H1 (cell line): ENCODE data around the gene SGSH. TPM values are rescaled to one million over a fixed set of nuclear protein-coding genes. Genes with fewer than 3 reads are reported as not detected.

Experiments used
- CTCF ChIA-PET: fragments of 300-600 bp; sonication (Branson Sonifier 250); formaldehyde crosslinking; loops from one replicate; lab custom pipeline; 2021; ENCODE audit not compliant: partially characterized antibody; lab: Charles Lee
- POLR2A ChIA-PET: fragments of 300-600 bp; sonication (Branson Sonifier 250); formaldehyde crosslinking; loops from one replicate; lab custom pipeline; 2021; ENCODE audit warnings: inconsistent platforms; ENCODE audit not compliant: partially characterized antibody; lab: Charles Lee
- DNase-seq, 2 experiments: peaks; one replicate each; pipeline versions ENCODE4 v3.0.0 to v3.0.0-alpha.2; 2010 to 2022; ENCODE audit warnings: low spot score in 2 of 2, low read depth in 1 of 2, mixed read lengths in 1 of 2
- FAIRE-seq: peaks from 2 replicates; lab custom pipeline; 2011; peaks lifted over from hg19 to GRCh38; lab: Jason Lieb, UNC
- H2AFZ ChIP-seq: 2 replicates; pipeline ENCODE4 v1.8.1; 2012; ENCODE audit warnings: low read length, inconsistent platforms
- H2AK5ac ChIP-seq: 2 replicates; pipeline ENCODE4 v1.6.1; 2013; ENCODE audit warnings: low read depth, low read length
- H2BK120ac ChIP-seq: replicated peaks from 2 replicates; pipeline ENCODE3; 2013; ENCODE audit warnings: low read depth, low read length, inconsistent platforms
- H2BK12ac ChIP-seq: 2 replicates; pipeline ENCODE4 v1.6.1; 2013; ENCODE audit warnings: low read depth, low read length
- H2BK15ac ChIP-seq: 2 replicates; pipeline ENCODE4 v1.6.1; 2013; ENCODE audit warnings: low read length
- H2BK20ac ChIP-seq: 2 replicates; pipeline ENCODE4 v1.6.1; 2013; ENCODE audit warnings: low read length
- H2BK5ac ChIP-seq: 2 replicates; pipeline ENCODE4 v1.6.1; 2013; ENCODE audit warnings: low read depth, low read length
- H3K14ac ChIP-seq: 2 replicates; pipeline ENCODE4 v1.6.1; 2013; ENCODE audit warnings: inconsistent platforms; ENCODE audit not compliant: insufficient read length
- H3K18ac ChIP-seq: 2 replicates; pipeline ENCODE4 v1.6.1; 2013; ENCODE audit warnings: low read length; ENCODE audit errors: extremely low read depth
- H3K23ac ChIP-seq: 2 replicates; pipeline ENCODE4 v1.6.1; 2013; ENCODE audit warnings: inconsistent platforms; ENCODE audit not compliant: insufficient read length
- H3K23me2 ChIP-seq: 2 replicates; pipeline ENCODE4 v1.6.1; 2013; ENCODE audit warnings: low read depth, low read length
- H3K27ac ChIP-seq: 2 replicates; pipeline ENCODE4 v1.6.1; 2011; ENCODE audit warnings: low read depth, low read length, inconsistent platforms
- H3K27me3 ChIP-seq, 4 experiments: replicated peaks in 1 of 4; 1 replicate in 1 of 4; 2 replicates in 3 of 4; pipeline versions ENCODE4 v1.6.1 to v1.8.1; 2011 to 2013; ENCODE audit warnings: low read length in 3 of 4, mild to moderate bottlenecking in 3 of 4, inconsistent platforms in 2 of 4, mixed read lengths in 2 of 4, moderate library complexity in 1 of 4; ENCODE audit not compliant: control insufficient read depth in 3 of 4, insufficient read depth in 3 of 4; ENCODE audit errors: extremely low read depth in 1 of 4
- H3K36me3 ChIP-seq, 4 experiments: 2 replicates each; pipeline versions ENCODE4 v1.6.1 to v1.8.1; 2011 to 2013; ENCODE audit warnings: mild to moderate bottlenecking in 4 of 4, low read length in 3 of 4, moderate library complexity in 2 of 4, control low read depth in 1 of 4, inconsistent platforms in 1 of 4; ENCODE audit not compliant: insufficient read depth in 4 of 4, control insufficient read depth in 2 of 4
- H3K4ac ChIP-seq: replicated peaks from 2 replicates; pipeline ENCODE3; 2013; ENCODE audit warnings: low read length, low read depth, mixed read lengths, inconsistent platforms; ENCODE audit not compliant: insufficient read length
- H3K4me1 ChIP-seq, 4 experiments: replicated peaks in 1 of 4; 1 replicate in 1 of 4; 2 replicates in 3 of 4; pipeline versions ENCODE4 v1.6.1 to v1.8.1; 2011 to 2013; ENCODE audit warnings: low read length in 3 of 4, inconsistent platforms in 2 of 4, mixed read lengths in 1 of 4; ENCODE audit not compliant: insufficient read depth in 4 of 4, control insufficient read depth in 3 of 4
- H3K4me2 ChIP-seq, 2 experiments: 2 replicates each; pipeline versions ENCODE4 v1.6.1 to v1.8.1; 2011 to 2013; ENCODE audit warnings: low read depth in 2 of 2, low read length in 2 of 2, control low read depth in 1 of 2, inconsistent platforms in 1 of 2, mild to moderate bottlenecking in 1 of 2; ENCODE audit not compliant: insufficient read depth in 1 of 2
- H3K4me3 ChIP-seq, 4 experiments: fragments of 200-600, 300-600 bp in 1 of 4; sonication (generic), shearing (Covaris generic), sonication (Bioruptor Twin) in 1 of 4; 2 replicates each; pipeline versions ENCODE4 v1.5.1 to v1.8.1; 2011 to 2016; ENCODE audit warnings: low read length in 4 of 4, low read depth in 3 of 4, control low read depth in 2 of 4, inconsistent platforms in 2 of 4, mild to moderate bottlenecking in 2 of 4, mixed read lengths in 1 of 4, moderate library complexity in 1 of 4; ENCODE audit not compliant: insufficient read depth in 2 of 4; ENCODE audit errors: extremely low read depth in 1 of 4
- H3K56ac ChIP-seq: replicated peaks from 2 replicates; pipeline ENCODE3; 2013; ENCODE audit warnings: low read depth, mild to moderate bottlenecking, mixed read lengths, low read length, inconsistent platforms; ENCODE audit not compliant: insufficient read length
- H3K79me1 ChIP-seq: 2 replicates; pipeline ENCODE4 v1.6.1; 2013; ENCODE audit warnings: low read depth, low read length, control low read depth
- H3K79me2 ChIP-seq, 2 experiments: 2 replicates each; pipeline versions ENCODE4 v1.6.1 to v1.8.1; 2012 to 2013; ENCODE audit warnings: low read length in 2 of 2, mild to moderate bottlenecking in 2 of 2, inconsistent platforms in 1 of 2; ENCODE audit not compliant: insufficient read depth in 2 of 2, control insufficient read depth in 1 of 2
- H3K9ac ChIP-seq, 4 experiments: replicated peaks in 1 of 4; 1 replicate in 1 of 4; 2 replicates in 3 of 4; pipeline versions ENCODE4 v1.6.1 to v1.8.1; 2011 to 2013; ENCODE audit warnings: low read depth in 3 of 4, low read length in 3 of 4, control low read depth in 2 of 4, mild to moderate bottlenecking in 2 of 4, moderate library complexity in 2 of 4, inconsistent platforms in 1 of 4; ENCODE audit errors: extremely low read depth in 1 of 4
- H3K9me3 ChIP-seq, 2 experiments: 2 replicates each; pipeline versions ENCODE4 v1.6.1 to v1.8.1; 2012 to 2013; ENCODE audit warnings: mild to moderate bottlenecking in 2 of 2, moderate library complexity in 2 of 2, control low read depth in 1 of 2, inconsistent platforms in 1 of 2, low read depth in 1 of 2, low read length in 1 of 2, mixed read lengths in 1 of 2; ENCODE audit not compliant: insufficient read depth in 2 of 2
- H4K20me1 ChIP-seq, 2 experiments: replicated peaks in 1 of 2; 2 replicates each; pipeline versions ENCODE3 to v1.8.1; 2011 to 2013; ENCODE audit warnings: inconsistent platforms in 2 of 2, low read length in 2 of 2, mild to moderate bottlenecking in 1 of 2; ENCODE audit not compliant: insufficient read depth in 2 of 2, control insufficient read depth in 1 of 2
- H4K5ac ChIP-seq: 2 replicates; pipeline ENCODE4 v1.6.1; 2013; ENCODE audit warnings: low read length, low read depth, mixed read lengths, inconsistent platforms; ENCODE audit not compliant: insufficient read length
- H4K8ac ChIP-seq: 2 replicates; pipeline ENCODE4 v1.8.0; 2013; ENCODE audit warnings: mild to moderate bottlenecking, moderate library complexity, low read length, inconsistent platforms; ENCODE audit not compliant: insufficient read depth; ENCODE audit errors: extremely low read depth
- H4K91ac ChIP-seq: replicated peaks from 2 replicates; pipeline ENCODE3; 2013; ENCODE audit warnings: low read length, mixed read lengths, inconsistent platforms; ENCODE audit not compliant: insufficient read length
- BACH1 ChIP-seq: IDR thresholded peaks from 2 replicates; pipeline ENCODE4 v1.6.1; 2012; ENCODE audit warnings: low read length, improper control_type of control experiment
- BRCA1 ChIP-seq: IDR thresholded peaks from 2 replicates; pipeline ENCODE4 v1.6.1; 2012; ENCODE audit warnings: low read depth, low read length, improper control_type of control experiment
- CTCF ChIP-seq, 3 experiments: IDR thresholded peaks; 1 replicate in 2 of 3; 2 replicates in 1 of 3; pipeline versions ENCODE4 v1.5.1 to v1.6.1; 2011; ENCODE audit warnings: low read length in 3 of 3, mild to moderate bottlenecking in 3 of 3, inconsistent platforms in 2 of 3, low read depth in 1 of 3, moderate library complexity in 1 of 3; ENCODE audit not compliant: insufficient read depth in 1 of 3; ENCODE audit errors: control extremely low read depth in 1 of 3
- EP300 ChIP-seq, 2 experiments: IDR thresholded peaks; 1 replicate in 1 of 2; 2 replicates in 1 of 2; pipeline ENCODE4 v1.6.1; 2011 to 2012; ENCODE audit warnings: low read depth in 2 of 2, low read length in 2 of 2, mild to moderate bottlenecking in 2 of 2, borderline replicate concordance in 1 of 2, inconsistent platforms in 1 of 2, moderate library complexity in 1 of 2
- JUN ChIP-seq: IDR thresholded peaks from 2 replicates; pipeline ENCODE4 v1.6.1; 2011; ENCODE audit warnings: low read depth, mild to moderate bottlenecking, improper control_type of control experiment, low read length
- MAX ChIP-seq: IDR thresholded peaks from 2 replicates; pipeline ENCODE4 v1.6.1; 2012; ENCODE audit warnings: inconsistent platforms
- RAD21 ChIP-seq, 2 experiments: IDR thresholded peaks in 1 of 2; conservative IDR thresholded peaks in 1 of 2; 2 replicates each; pipeline ENCODE4 v1.6.1; 2011; ENCODE audit warnings: low read depth in 2 of 2, low read length in 2 of 2, improper control_type of control experiment in 1 of 2, inconsistent platforms in 1 of 2, mild to moderate bottlenecking in 1 of 2, moderate library complexity in 1 of 2
- SIN3A ChIP-seq, 2 experiments: IDR thresholded peaks in 1 of 2; conservative IDR thresholded peaks in 1 of 2; 2 replicates each; pipeline ENCODE4 v1.6.1; 2011 to 2012; ENCODE audit warnings: low read length in 2 of 2, improper control_type of control experiment in 1 of 2, low read depth in 1 of 2, mild to moderate bottlenecking in 1 of 2
- SRF ChIP-seq: IDR thresholded peaks from 2 replicates; pipeline ENCODE4 v1.6.1; 2011; ENCODE audit warnings: mild to moderate bottlenecking, low read depth, low read length, moderate library complexity
- WGBS, 2 experiments: shearing (Covaris generic) in 1 of 2; methylation state at CpG; one replicate each; pipeline versions ENCODE4 v1.1.6 to v1.1.7; 2013 to 2015; ENCODE audit warnings: low lambda C conversion rate in 2 of 2, mixed read lengths in 2 of 2, inconsistent platforms in 1 of 2, low coverage in 1 of 2, missing lambda C conversion rate in 1 of 2; ENCODE audit not compliant: insufficient replicate concordance in 2 of 2, insufficient coverage in 1 of 2, insufficient read length in 1 of 2; ENCODE audit errors: extremely low coverage in 1 of 2, missing lambda C conversion rate in 1 of 2; 5-methylcytosine and 5-hydroxymethylcytosine counted together
- polyA plus RNA-seq, 7 experiments: library from polyadenylated mRNA; depleted of rRNA in 3 of 7; stranded (reverse) in 5 of 7; unstranded in 2 of 7; fragments of >200 nt in 5 of 7; fragments of 200-250 nt in 2 of 7; gene quantifications; 1 replicate in 5 of 7; 2 replicates in 1 of 7; 4 replicates in 1 of 7; pipeline versions ENCODE4 v1.2.1 to v1.2.3, GENCODE V29; 2011 to 2013; ENCODE audit warnings: missing spikeins in 2 of 7, mixed read lengths in 2 of 7
- total RNA-seq: library from RNA; stranded (reverse); fragmentation: NEBNext Ultra II Directional; extraction: Animal tissue kit (Norgen Biotek cat#: 25700); gene quantifications from 2 replicates; pipeline ENCODE4 v1.2.1, GENCODE V29; 2021

SGSH gene
- total and polyA plus RNA-seq, 2 of the 8 experiments (the other 6 are each of a cell fraction or from before 2014, with no cell fraction given): 18.0 to 19.6 TPM

DNA sequence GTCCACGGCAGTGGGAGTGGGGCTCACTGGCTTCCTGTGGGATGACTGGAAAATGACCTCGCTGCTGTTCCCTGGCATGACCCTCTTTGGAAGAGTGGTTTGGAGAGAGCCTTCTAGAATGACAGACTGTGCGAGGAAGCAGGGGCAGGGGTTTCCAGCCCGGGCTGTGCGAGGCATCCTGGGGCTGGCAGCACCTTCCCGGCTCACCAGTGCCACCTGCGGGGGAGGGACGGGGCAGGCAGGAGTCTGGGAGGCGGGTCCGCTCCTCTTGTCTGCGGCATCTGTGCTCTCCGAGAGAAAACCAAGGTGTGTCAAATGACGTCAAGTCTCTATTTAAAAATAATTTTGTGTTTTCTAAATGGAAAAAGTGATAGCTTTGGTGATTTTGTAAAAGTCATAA, 32.7 kb upstream of the SGSH start:
- peaks cover 2 to 11% (median 4%) of the 10 kb centered on the region in 4 experiments; a peak in 4 of 7 replicates for H3K4me1 ChIP-seq
- H2BK15ac ChIP-seq: no peak overlapping the region
- ChIA-PET CTCF (interaction anchor here (0.7 to 4.6 kb wide), 8 partner anchors 10 to 87 kb away, joined by 3 to 34 read pairs (median 4); no protein-coding TSS in a partner anchor), POLR2A (interaction anchor here (1.2 kb wide), 1 partner anchor 17 kb away, joined by 3 read pairs; no protein-coding TSS in a partner anchor)
- no peak overlapping the region for H3K9ac ChIP-seq
- H2AFZ ChIP-seq: no peak overlapping the region
- WGBS, 2 experiments: 74% methylated on average over 13 of the region's 13 CpGs; no CpG with 5 or more reads in 1 of the 2 experiments
- no peak overlapping the region for H4K8ac ChIP-seq
- no peaks in the 10 kb centered on the region for H3K9me3 ChIP-seq
- H3K27ac ChIP-seq: no peak overlapping the region
- H3K4me3 ChIP-seq: no peak overlapping the region
- H3K23ac ChIP-seq: no peak overlapping the region
- peak; percentile 46 to 84 for DNase-seq
- H3K56ac ChIP-seq: no peak overlapping the region
- H3K4ac ChIP-seq: no peak overlapping the region
- H3K36me3 ChIP-seq: no peaks in the 10 kb centered on the region
- H3K4me2 ChIP-seq: no peak overlapping the region
- FAIRE-seq: no peak
- no peak overlapping the region for H2BK5ac ChIP-seq
- H4K5ac ChIP-seq: no peak overlapping the region
- H3K79me2 ChIP-seq: no peaks in the 10 kb centered on the region
- H2BK120ac ChIP-seq: no peak overlapping the region
- H4K20me1 ChIP-seq: peaks cover 0 to 2% of the 10 kb centered on the region in 2 experiments
- H3K14ac ChIP-seq: no peak overlapping the region
- no peaks in the 10 kb centered on the region for H3K79me1 ChIP-seq
- H3K27me3 ChIP-seq: no peaks in the 10 kb centered on the region
- H4K91ac ChIP-seq: no peak overlapping the region
- no peak overlapping the region for H2AK5ac ChIP-seq
- no peak overlapping the region for H3K18ac ChIP-seq
- 0 out of 2 replicates have a peak overlapping the region, but pooled peaks have one; percentile 27 for H2BK12ac ChIP-seq
- H3K23me2 ChIP-seq: no peaks in the 10 kb centered on the region
- no peak overlapping the region for H2BK20ac ChIP-seq
- TF ChIP-seq JUN (no peak), BRCA1 (no peak), RAD21 (IDR thresholded peaks at IDR 0.05 in 1 of 2, conservative IDR thresholded peaks at IDR 0.05 in 1 of 2; ENCODE audit: low read depth in 2 of 2, low read length in 2 of 2) (peak; percentile 77 to 84), MAX (0 out of 2 replicates have a peak, but pooled peaks have one; percentile 38), SRF (0 out of 2 replicates have a peak, but pooled peaks have one; percentile 7), BACH1 (no peak), CTCF (IDR thresholded peaks at IDR 0.05; ENCODE audit: control extremely low read depth in 1 of 3, insufficient read depth in 1 of 3, low read depth in 1 of 3, low read length in 3 of 3) (peak; percentile 75 to 85 (median 76)), SIN3A (conservative IDR thresholded peaks at IDR 0.05 in 1 of 2, IDR thresholded peaks at IDR 0.05 in 1 of 2; ENCODE audit: low read depth in 1 of 2, low read length in 2 of 2) (peak in 1 of 2 experiments; percentile 44; a peak in 1 of 4 replicates), EP300 (IDR thresholded peaks at IDR 0.05; ENCODE audit: borderline replicate concordance in 1 of 2, low read depth in 2 of 2, low read length in 2 of 2) (no peak)
